Endothelial cell (in vitro differentiated cells): Measurements from ENCODE around the gene FAXDC2. TPM values are rescaled to one million over a fixed set of nuclear protein-coding genes. Genes with fewer than 3 reads are reported as not detected.

Experiments used
- DNase-seq: peaks from one replicate; pipeline ENCODE4 v3.0.0; 2021; ENCODE audit warnings: low spot score
- H3K27ac Mint-ChIP-seq: one replicate; pipeline ENCODE4 v1.8.0; 2021; ENCODE audit warnings: mixed read lengths, inconsistent platforms; ENCODE audit not compliant: unreplicated experiment
- H3K27me3 Mint-ChIP-seq: one replicate; pipeline ENCODE4 v1.8.0; 2021; ENCODE audit warnings: mild to moderate bottlenecking, moderate library complexity, mixed read lengths, inconsistent platforms; ENCODE audit not compliant: unreplicated experiment
- H3K36me3 Mint-ChIP-seq: one replicate; pipeline ENCODE4 v1.8.0; 2021; ENCODE audit warnings: mild to moderate bottlenecking, low read depth, mixed read lengths, inconsistent platforms; ENCODE audit not compliant: unreplicated experiment
- H3K4me1 Mint-ChIP-seq: one replicate; pipeline ENCODE4 v1.8.0; 2021; ENCODE audit warnings: mild to moderate bottlenecking, mixed read lengths, inconsistent platforms; ENCODE audit not compliant: unreplicated experiment
- H3K4me3 Mint-ChIP-seq: one replicate; pipeline ENCODE4 v1.8.0; 2021; ENCODE audit warnings: mild to moderate bottlenecking, mixed read lengths, inconsistent platforms; ENCODE audit not compliant: unreplicated experiment
- H3K9me3 Mint-ChIP-seq: one replicate; pipeline ENCODE4 v1.8.0; 2021; ENCODE audit warnings: mixed read lengths, inconsistent platforms; ENCODE audit not compliant: unreplicated experiment
- long read RNA-seq: library from polyadenylated mRNA; unstranded; transcript quantifications from one replicate; pipeline ENCODE4 v2.0.0, GENCODE V29; 2020; ENCODE audit not compliant: unreplicated experiment
- total RNA-seq: library from RNA; stranded (reverse); fragmentation: NEBNext Ultra II Directional; extraction: Animal tissue kit (Norgen Biotek cat#: 25700); gene quantifications from one replicate; pipeline ENCODE4 v1.2.1, GENCODE V29; 2021; ENCODE audit not compliant: unreplicated experiment
- TF ChIP-seq, protein P1 (sequence below): fragments of 200-600 bp; sonication (generic); IDR thresholded peaks from one replicate; pipeline ENCODE4 v1.5.0; 2021; ENCODE audit warnings: antibody characterized with exemption; ENCODE audit not compliant: unreplicated experiment

Gene FAXDC2
- 9.3 TPM for total RNA-seq
- long read RNA-seq, partial matches to known transcripts: 0 of 7 reads
- long read RNA-seq, other reads (novel, unspliced or antisense): 2 of 7 reads

DNA sequence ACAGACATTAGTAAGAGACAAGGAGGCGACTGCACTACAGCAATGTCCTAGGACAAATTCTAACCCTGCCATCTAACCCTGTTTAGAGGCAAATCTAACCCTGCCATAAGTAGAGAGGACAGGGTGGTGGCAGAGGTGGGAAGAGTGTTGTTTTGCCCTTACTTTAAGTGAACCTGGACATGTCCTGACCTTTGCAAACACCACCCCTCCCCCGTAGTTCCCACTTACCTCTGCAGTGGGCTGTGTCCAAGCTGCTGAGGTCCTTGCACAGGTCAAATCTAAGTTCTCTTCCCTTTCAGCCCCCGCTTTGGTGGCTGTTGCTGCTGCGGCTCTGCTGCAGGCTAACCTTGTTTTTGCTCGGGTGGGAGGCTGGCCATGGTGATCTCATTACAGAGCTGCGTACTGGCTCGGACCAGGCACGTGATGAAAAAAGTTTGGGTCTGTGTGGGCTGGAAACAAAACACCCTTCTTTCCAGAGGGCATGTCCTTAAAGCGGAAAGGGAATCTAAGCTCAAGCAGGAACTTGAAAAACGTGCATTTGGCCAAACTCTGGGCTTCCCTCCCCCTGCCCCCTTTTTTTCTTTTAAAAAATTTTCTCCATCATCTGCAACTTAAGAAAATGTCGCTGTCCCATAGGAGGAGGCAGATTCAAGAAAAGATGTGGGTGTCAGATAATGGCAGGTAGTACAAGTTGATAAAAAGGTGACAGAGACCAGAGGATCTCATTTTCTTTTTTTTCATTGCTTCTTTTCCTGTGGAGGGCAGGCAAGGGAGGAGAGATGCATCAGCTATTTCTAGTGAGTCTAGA is at the start of gene FAXDC2:
TSS of gene FAXDC2 (minus strand) at position 349 of the 808 bp plus-strand sequence. CDS start 12,425 bp downstream, outside the sequence.
- Mint-ChIP-seq H3K27me3 (peaks cover 5% of the 10 kb centered on the region), H3K9me3 (no peaks in the 10 kb centered on the region)

GRCh38 chr5:154900066-154900465 is 49.7 kb upstream of the FAXDC2 start:
- no peak for DNase-seq
- peak overlapping the region; percentile 95 for H3K27ac Mint-ChIP-seq
- no peaks in the 10 kb centered on the region for H3K27me3 Mint-ChIP-seq
- no peak overlapping the region for H3K4me3 Mint-ChIP-seq
- TF ChIP-seq, protein P1, sequence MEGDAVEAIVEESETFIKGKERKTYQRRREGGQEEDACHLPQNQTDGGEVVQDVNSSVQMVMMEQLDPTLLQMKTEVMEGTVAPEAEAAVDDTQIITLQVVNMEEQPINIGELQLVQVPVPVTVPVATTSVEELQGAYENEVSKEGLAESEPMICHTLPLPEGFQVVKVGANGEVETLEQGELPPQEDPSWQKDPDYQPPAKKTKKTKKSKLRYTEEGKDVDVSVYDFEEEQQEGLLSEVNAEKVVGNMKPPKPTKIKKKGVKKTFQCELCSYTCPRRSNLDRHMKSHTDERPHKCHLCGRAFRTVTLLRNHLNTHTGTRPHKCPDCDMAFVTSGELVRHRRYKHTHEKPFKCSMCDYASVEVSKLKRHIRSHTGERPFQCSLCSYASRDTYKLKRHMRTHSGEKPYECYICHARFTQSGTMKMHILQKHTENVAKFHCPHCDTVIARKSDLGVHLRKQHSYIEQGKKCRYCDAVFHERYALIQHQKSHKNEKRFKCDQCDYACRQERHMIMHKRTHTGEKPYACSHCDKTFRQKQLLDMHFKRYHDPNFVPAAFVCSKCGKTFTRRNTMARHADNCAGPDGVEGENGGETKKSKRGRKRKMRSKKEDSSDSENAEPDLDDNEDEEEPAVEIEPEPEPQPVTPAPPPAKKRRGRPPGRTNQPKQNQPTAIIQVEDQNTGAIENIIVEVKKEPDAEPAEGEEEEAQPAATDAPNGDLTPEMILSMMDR: no peak
- peaks cover 13% of the 10 kb centered on the region for H3K4me1 Mint-ChIP-seq
- no peaks in the 10 kb centered on the region for H3K9me3 Mint-ChIP-seq
- peaks cover 32% of the 10 kb centered on the region for H3K36me3 Mint-ChIP-seq

More for the DNA sequence above, at the start of gene FAXDC2:
- DNase-seq: peak; percentile 53
- TF ChIP-seq, protein P1: no peak
- Mint-ChIP-seq H3K4me1 (peaks cover 30% of the 10 kb centered on the region), H3K4me3 (peak within 1 kb of the TSS; percentile 92), H3K27ac (peak within 1 kb of the TSS; percentile 95), H3K36me3 (no peaks in the 10 kb centered on the region)

DNA sequence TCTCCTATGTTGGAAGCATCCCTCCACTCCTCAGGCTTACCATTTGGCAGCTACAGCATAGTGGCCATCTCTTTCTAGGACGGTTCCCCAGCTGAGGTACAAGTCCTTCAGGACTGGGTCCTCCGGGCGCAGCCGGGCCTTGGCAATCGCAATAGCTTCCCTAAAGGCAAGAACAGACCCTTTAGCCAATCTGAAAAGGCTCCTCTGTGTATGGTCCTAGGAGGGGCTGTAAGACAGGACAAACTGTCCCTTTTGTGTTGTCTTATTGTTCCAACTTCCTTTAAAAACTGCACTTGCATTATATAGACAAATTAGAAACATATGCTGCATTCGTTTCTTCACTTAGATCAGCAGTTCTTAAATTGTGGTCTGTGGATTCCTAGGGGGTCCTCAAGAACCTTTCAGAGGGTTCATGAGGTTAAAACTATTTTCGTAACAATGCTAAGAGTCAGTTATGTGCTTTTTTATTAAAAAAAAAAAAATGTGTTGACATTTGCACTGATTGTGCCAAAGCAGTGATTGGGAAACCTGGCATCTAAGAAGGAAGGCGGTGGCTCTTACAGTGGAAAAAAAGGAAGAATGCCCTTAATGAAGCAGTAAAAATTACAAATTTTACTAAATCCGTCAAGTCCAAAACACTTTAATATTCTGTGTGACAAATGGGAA is 48.9 kb upstream of the FAXDC2 start:
- TF ChIP-seq, protein P1: no peak
- Mint-ChIP-seq H3K4me3 (no peak overlapping the region), H3K27me3 (no peaks in the 10 kb centered on the region), H3K27ac (no peak overlapping the region), H3K9me3 (no peaks in the 10 kb centered on the region), H3K36me3 (peaks cover 26% of the 10 kb centered on the region), H3K4me1 (peaks cover 13% of the 10 kb centered on the region)
- DNase-seq: no peak

GRCh38 chr5:154898210-154898609 is 47.8 kb upstream of the FAXDC2 start:
- Mint-ChIP-seq H3K4me3 (no peak overlapping the region), H3K27ac (no peak overlapping the region), H3K4me1 (peaks cover 13% of the 10 kb centered on the region), H3K9me3 (no peaks in the 10 kb centered on the region), H3K27me3 (no peaks in the 10 kb centered on the region), H3K36me3 (peaks cover 28% of the 10 kb centered on the region)
- TF ChIP-seq, protein P1: no peak
- no peak for DNase-seq
